Breast epithelium (tissue), 4 donors: Measurements from ENCODE around the gene CD8A. TPM values are rescaled to one million over a fixed set of nuclear protein-coding genes. Genes with fewer than 3 reads are reported as not detected.

Experiments used
- DNase-seq, 2 donors: peaks; one replicate each; pipeline ENCODE4 v3.0.0-alpha.2; 2019; ENCODE audit warnings: low spot score in 2 of 2
- H3K27ac ChIP-seq, 2 donors: fragments of 200-600 bp; sonication (generic) in 1 of 2; one replicate each; pipeline ENCODE4 v1.5.1; 2016 to 2019; ENCODE audit warnings: mild to moderate bottlenecking in 1 of 2
- H3K27me3 ChIP-seq, 2 donors: fragments of 200-600 bp; sonication (generic) in 1 of 2; one replicate each; pipeline versions ENCODE4 v1.5.1 to v1.6.0; 2017 to 2019; ENCODE audit warnings: control low read depth in 1 of 2, mild to moderate bottlenecking in 1 of 2
- H3K36me3 ChIP-seq: fragments of 200-600 bp; one replicate; pipeline ENCODE4 v1.5.1; 2019
- H3K4me1 ChIP-seq, 2 donors: fragments of 200-600 bp; sonication (generic); one replicate each; pipeline ENCODE4 v1.5.1; 2016 to 2019; ENCODE audit warnings: control low read depth in 1 of 2
- H3K4me3 ChIP-seq, 3 donors: fragments of 200-600 bp; sonication (generic); 1 replicate in 2 of 3; 2 replicates in 1 of 3; pipeline ENCODE4 v1.5.1; 2016 to 2019; ENCODE audit warnings: mild to moderate bottlenecking in 3 of 3, moderate library complexity in 2 of 3
- H3K9me3 ChIP-seq, 2 donors: fragments of 200-600 bp; sonication (generic) in 1 of 2; one replicate each; pipeline ENCODE4 v1.5.1; 2016 to 2019; ENCODE audit warnings: control low read depth in 1 of 2
- POLR2A ChIP-seq: fragments of 450-650 bp; IDR thresholded peaks from one replicate; pipeline ENCODE4 v1.6.1; 2016; ENCODE audit warnings: antibody characterized with exemption, mild to moderate bottlenecking, moderate library complexity
- POLR2AphosphoS5 ChIP-seq, 3 donors: sonication (generic); formaldehyde crosslinking; IDR thresholded peaks; one replicate each; pipeline ENCODE4 v1.6.1; 2017; ENCODE audit warnings: antibody characterized with exemption in 3 of 3
- intact Hi-C: fragments of 100-400 bp; cut with DNase I; formaldehyde crosslinking; loops from one replicate; pipeline ENCODE4 v1.15.1; 2023; ENCODE audit warnings: low total_unique reads
- total RNA-seq, 3 donors: library from RNA; depleted of rRNA; stranded (reverse); fragments of >200 nt; gene quantifications; one replicate each; pipeline ENCODE4 v1.1.0, GENCODE V29; 2016
- TF ChIP-seq, protein P1 (sequence below), 3 donors: fragments of 450-650 bp; IDR thresholded peaks; one replicate each; pipeline ENCODE4 v1.5.1; 2016 to 2017; ENCODE audit warnings: antibody characterized with exemption in 3 of 3, mild to moderate bottlenecking in 3 of 3, moderate library complexity in 3 of 3

CD8A gene
- total RNA-seq, 3 donors from 2014 or later: 0.96 to 3.2 (median 2.0) TPM

DNA sequence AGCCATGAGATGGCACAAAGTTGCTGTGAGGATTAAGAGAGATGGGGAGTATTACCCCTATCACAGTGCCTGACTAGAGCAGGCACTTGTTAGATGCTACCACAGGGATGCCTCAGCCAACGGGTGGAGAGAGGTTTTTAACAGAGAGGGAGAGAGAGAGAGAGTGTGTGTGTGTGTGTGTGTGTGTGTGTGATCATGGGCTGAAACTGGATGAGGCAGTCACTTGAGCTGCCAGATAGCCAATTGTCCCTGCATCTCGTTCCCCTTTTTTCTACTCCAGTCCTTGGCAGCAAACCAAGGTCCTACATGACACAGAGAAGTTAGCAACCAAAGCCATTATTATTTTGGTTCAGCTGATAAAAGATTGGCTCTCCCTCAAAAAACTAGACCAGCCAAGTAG is 3.0 kb downstream of the CD8A start:
- intact Hi-C loops: no loop called here
- Histone ChIP-seq H3K4me3 (no peak overlapping the region), H3K36me3 (no peaks in the 10 kb centered on the region), H3K4me1 (no peaks in the 10 kb centered on the region), H3K27ac (no peak overlapping the region), H3K9me3 (no peaks in the 10 kb centered on the region), H3K27me3 (peaks cover 5 to 43% of the 10 kb centered on the region in 2 donors)
- TF ChIP-seq, protein P1, sequence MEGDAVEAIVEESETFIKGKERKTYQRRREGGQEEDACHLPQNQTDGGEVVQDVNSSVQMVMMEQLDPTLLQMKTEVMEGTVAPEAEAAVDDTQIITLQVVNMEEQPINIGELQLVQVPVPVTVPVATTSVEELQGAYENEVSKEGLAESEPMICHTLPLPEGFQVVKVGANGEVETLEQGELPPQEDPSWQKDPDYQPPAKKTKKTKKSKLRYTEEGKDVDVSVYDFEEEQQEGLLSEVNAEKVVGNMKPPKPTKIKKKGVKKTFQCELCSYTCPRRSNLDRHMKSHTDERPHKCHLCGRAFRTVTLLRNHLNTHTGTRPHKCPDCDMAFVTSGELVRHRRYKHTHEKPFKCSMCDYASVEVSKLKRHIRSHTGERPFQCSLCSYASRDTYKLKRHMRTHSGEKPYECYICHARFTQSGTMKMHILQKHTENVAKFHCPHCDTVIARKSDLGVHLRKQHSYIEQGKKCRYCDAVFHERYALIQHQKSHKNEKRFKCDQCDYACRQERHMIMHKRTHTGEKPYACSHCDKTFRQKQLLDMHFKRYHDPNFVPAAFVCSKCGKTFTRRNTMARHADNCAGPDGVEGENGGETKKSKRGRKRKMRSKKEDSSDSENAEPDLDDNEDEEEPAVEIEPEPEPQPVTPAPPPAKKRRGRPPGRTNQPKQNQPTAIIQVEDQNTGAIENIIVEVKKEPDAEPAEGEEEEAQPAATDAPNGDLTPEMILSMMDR (IDR thresholded peaks at IDR 0.05): no peak
- DNase-seq: no peak

DNA sequence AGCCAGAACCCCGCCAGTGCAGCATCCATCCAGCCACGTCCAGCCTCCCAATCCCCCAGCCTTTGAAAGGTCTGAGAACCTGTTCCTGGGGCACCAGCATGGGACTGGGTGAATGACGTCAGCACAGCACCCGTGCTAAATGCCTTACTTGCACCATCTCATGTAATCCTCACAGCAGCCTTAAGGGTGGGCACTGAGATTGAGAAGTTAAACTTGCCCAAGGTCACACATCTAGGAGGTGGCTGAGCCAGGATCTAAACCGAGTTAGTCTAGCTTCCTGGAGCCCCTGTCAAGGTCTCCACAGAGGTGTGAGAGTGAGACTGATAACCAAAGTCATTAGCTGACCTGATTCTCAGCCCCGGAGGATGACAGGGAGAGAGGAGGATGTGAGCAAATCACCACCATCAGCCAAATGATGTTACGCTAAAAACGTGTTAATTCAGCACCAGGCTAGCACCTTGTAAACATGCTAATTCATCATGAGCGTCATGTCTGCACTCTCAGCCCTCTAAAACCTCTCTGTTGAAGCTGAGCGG is 4.6 kb downstream of the CD8A start:
- no peak for DNase-seq
- intact Hi-C loops: no loop called here

DNA sequence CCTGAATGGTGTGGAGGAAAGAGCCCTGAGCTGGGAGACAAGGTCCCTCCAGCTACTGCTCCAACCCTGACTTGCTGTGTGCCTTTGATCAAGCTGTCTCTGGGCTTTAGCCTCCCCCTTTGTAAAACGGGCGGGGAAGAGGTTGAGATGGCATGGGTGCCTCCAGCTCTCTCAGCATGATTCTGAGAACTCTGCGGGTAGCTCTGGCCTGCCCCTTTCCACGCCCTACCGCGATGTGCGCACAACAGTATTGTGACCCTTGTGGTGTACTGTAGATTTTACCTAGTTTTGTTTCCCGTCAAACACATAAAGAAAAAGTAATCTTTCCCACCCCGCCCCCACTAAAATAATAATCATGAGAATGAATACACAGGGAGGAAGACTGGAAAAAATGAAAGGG is 5.3 kb downstream of the CD8A start:
- intact Hi-C loops: no loop called here
- Histone ChIP-seq H3K9me3 (no peaks in the 10 kb centered on the region), H3K27ac (no peak overlapping the region), H3K27me3 (peaks cover 1 to 20% of the 10 kb centered on the region in 2 donors), H3K4me1 (no peaks in the 10 kb centered on the region), H3K36me3 (no peaks in the 10 kb centered on the region), H3K4me3 (no peak overlapping the region)
- no peak for TF ChIP-seq POLR2A
- TF ChIP-seq, protein P1 (IDR thresholded peaks at IDR 0.05): no peak
- TF ChIP-seq POLR2AphosphoS5 (IDR thresholded peaks at IDR 0.05): no peak
- no peak for DNase-seq

More for the DNA sequence above, 4.6 kb downstream of the CD8A start:
- no peak overlapping the region for H3K4me3 ChIP-seq
- no peaks in the 10 kb centered on the region for H3K9me3 ChIP-seq
- peaks cover 5 to 26% of the 10 kb centered on the region in 2 donors for H3K27me3 ChIP-seq
- H3K27ac ChIP-seq: no peak overlapping the region
- no peak for TF ChIP-seq POLR2AphosphoS5 (IDR thresholded peaks at IDR 0.05)
- TF ChIP-seq, protein P1 (IDR thresholded peaks at IDR 0.05): no peak
- no peaks in the 10 kb centered on the region for H3K36me3 ChIP-seq
- no peaks in the 10 kb centered on the region for H3K4me1 ChIP-seq

DNA sequence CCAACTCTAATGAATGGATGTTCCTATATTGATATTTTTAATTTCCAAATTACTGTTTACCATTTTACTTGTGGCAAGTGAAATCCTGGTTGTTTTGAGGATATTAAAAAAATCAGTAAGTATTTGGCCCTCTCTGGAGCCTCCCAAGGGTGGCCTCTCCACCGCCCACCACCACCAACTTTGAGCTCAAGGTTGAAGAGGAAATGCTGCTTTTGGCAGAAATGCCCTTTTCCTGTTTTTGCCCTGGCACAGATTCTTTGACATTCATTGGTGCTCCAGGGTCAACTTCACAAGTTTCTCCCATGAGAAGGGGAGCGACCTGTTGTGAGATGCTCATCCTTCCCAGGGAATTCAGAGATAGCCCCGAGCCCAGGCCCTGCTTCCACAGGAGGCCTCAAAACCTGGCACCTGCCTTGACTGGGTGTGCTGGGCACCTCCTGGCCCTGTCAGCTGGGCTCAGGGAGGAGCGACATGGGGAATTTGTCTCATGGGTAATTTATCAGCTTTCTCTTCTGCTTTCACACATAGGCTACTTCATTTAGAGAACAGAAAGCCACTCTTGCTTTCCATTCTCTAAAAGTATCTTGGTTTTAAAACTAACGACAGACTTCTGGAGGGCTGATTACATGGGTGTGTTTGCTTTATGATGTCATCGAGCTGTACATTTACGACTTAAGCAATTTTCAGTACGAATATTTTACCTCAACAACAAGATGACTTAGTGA is 6.9 kb downstream of the CD8A start:
- no peak overlapping the region for H3K27ac ChIP-seq
- no peaks in the 10 kb centered on the region for H3K36me3 ChIP-seq
- TF ChIP-seq POLR2AphosphoS5 (IDR thresholded peaks at IDR 0.05) (no peak), POLR2A (no peak)
- TF ChIP-seq, protein P1 (IDR thresholded peaks at IDR 0.05): no peak
- no peak for DNase-seq
- no peaks in the 10 kb centered on the region for H3K4me1 ChIP-seq
- intact Hi-C loops: no loop called here
- H3K4me3 ChIP-seq: no peak overlapping the region
- peaks cover 0 to 3% of the 10 kb centered on the region in 2 donors for H3K27me3 ChIP-seq
- H3K9me3 ChIP-seq: no peaks in the 10 kb centered on the region

DNA sequence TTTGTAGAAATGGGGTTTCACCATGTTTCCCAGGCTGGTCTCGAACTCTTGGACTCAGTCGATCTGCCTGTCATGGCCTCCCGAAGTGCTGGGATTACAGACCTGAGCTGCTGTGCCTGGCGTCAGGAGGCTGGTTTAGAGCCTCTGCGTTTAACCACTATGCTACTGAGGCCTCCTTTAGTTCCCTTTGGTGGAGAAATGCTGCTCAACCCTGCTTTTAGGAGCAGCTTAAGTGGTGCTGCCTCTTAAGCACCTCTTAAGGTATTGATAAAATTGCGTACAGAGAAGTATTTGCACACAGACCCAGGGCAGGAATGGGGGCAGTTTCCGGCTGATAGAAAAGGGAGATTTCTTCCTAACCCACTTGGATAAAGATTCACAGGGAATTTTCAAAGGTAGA is 8.0 kb downstream of the CD8A start:
- Histone ChIP-seq H3K27me3 (no peaks in the 10 kb centered on the region), H3K4me1 (no peaks in the 10 kb centered on the region), H3K4me3 (no peak overlapping the region), H3K9me3 (no peaks in the 10 kb centered on the region), H3K27ac (no peak overlapping the region), H3K36me3 (no peaks in the 10 kb centered on the region)
- DNase-seq: no peak
- intact Hi-C loops: no loop called here
- TF ChIP-seq POLR2AphosphoS5 (IDR thresholded peaks at IDR 0.05) (no peak), POLR2A (no peak)
- TF ChIP-seq, protein P1 (IDR thresholded peaks at IDR 0.05): no peak
